Breast epithelium (tissue), 4 donors: ENCODE measurements around the gene PRSS2. TPM values are rescaled to one million over a fixed set of nuclear protein-coding genes. Genes with fewer than 3 reads are reported as not detected.

Experiments used
- DNase-seq, 2 donors: peaks; one replicate each; pipeline ENCODE4 v3.0.0-alpha.2; 2019; ENCODE audit warnings: low spot score in 2 of 2
- H3K27ac ChIP-seq, 2 donors: fragments of 200-600 bp; sonication (generic) in 1 of 2; one replicate each; pipeline ENCODE4 v1.5.1; 2016 to 2019; ENCODE audit warnings: mild to moderate bottlenecking in 1 of 2
- H3K27me3 ChIP-seq, 2 donors: fragments of 200-600 bp; sonication (generic) in 1 of 2; one replicate each; pipeline versions ENCODE4 v1.5.1 to v1.6.0; 2017 to 2019; ENCODE audit warnings: control low read depth in 1 of 2, mild to moderate bottlenecking in 1 of 2
- H3K36me3 ChIP-seq: fragments of 200-600 bp; one replicate; pipeline ENCODE4 v1.5.1; 2019
- H3K4me1 ChIP-seq, 2 donors: fragments of 200-600 bp; sonication (generic); one replicate each; pipeline ENCODE4 v1.5.1; 2016 to 2019; ENCODE audit warnings: control low read depth in 1 of 2
- H3K4me3 ChIP-seq, 3 donors: fragments of 200-600 bp; sonication (generic); 1 replicate in 2 of 3; 2 replicates in 1 of 3; pipeline ENCODE4 v1.5.1; 2016 to 2019; ENCODE audit warnings: mild to moderate bottlenecking in 3 of 3, moderate library complexity in 2 of 3
- H3K9me3 ChIP-seq, 2 donors: fragments of 200-600 bp; sonication (generic) in 1 of 2; one replicate each; pipeline ENCODE4 v1.5.1; 2016 to 2019; ENCODE audit warnings: control low read depth in 1 of 2
- POLR2A ChIP-seq: fragments of 450-650 bp; IDR thresholded peaks from one replicate; pipeline ENCODE4 v1.6.1; 2016; ENCODE audit warnings: antibody characterized with exemption, mild to moderate bottlenecking, moderate library complexity
- POLR2AphosphoS5 ChIP-seq, 3 donors: sonication (generic); formaldehyde crosslinking; IDR thresholded peaks; one replicate each; pipeline ENCODE4 v1.6.1; 2017; ENCODE audit warnings: antibody characterized with exemption in 3 of 3
- intact Hi-C: fragments of 100-400 bp; cut with DNase I; formaldehyde crosslinking; loops from one replicate; pipeline ENCODE4 v1.15.1; 2023; ENCODE audit warnings: low total_unique reads
- total RNA-seq, 3 donors: library from RNA; depleted of rRNA; stranded (reverse); fragments of >200 nt; gene quantifications; one replicate each; pipeline ENCODE4 v1.1.0, GENCODE V29; 2016
- TF ChIP-seq, protein P1 (sequence below), 3 donors: fragments of 450-650 bp; IDR thresholded peaks; one replicate each; pipeline ENCODE4 v1.5.1; 2016 to 2017; ENCODE audit warnings: antibody characterized with exemption in 3 of 3, mild to moderate bottlenecking in 3 of 3, moderate library complexity in 3 of 3

The PRSS2 gene
- total RNA-seq, 3 donors from 2014 or later, result not detected

DNA sequence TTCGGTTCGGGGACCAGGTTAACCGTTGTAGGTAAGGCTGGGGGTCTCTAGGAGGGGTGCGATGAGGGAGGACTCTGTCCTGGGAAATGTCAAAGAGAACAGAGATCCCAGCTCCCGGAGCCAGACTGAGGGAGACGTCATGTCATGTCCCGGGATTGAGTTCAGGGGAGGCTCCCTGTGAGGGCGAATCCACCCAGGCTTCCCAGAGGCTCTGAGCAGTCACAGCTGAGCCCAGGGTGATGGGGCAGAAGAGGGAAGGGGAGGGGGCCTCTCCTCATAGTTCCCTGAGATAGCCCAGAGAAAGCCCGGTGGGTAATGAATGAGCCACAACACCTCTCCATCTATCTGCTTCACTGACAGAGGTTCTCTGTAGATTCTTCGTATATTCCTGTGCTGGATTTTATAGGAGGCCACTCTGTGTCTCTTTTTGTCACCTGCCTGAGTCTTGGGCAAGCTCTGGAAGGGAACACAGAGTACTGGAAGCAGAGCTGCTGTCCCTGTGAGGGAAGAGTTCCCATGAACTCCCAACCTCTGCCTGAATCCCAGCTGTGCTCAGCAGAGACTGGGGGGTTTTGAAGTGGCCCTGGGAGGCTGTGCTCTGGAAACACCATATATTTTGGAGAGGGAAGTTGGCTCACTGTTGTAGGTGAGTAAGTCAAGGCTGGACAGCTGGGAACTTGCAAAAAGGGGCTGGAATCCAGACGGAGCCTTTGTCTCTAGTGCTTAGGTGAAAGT, 16.4 kb downstream of the PRSS2 start:
- Histone ChIP-seq H3K27me3 (no peaks in the 10 kb centered on the region), H3K4me3 (no peak overlapping the region), H3K9me3 (no peaks in the 10 kb centered on the region), H3K4me1 (no peaks in the 10 kb centered on the region), H3K27ac (no peak overlapping the region), H3K36me3 (no peaks in the 10 kb centered on the region)
- TF ChIP-seq, protein P1, sequence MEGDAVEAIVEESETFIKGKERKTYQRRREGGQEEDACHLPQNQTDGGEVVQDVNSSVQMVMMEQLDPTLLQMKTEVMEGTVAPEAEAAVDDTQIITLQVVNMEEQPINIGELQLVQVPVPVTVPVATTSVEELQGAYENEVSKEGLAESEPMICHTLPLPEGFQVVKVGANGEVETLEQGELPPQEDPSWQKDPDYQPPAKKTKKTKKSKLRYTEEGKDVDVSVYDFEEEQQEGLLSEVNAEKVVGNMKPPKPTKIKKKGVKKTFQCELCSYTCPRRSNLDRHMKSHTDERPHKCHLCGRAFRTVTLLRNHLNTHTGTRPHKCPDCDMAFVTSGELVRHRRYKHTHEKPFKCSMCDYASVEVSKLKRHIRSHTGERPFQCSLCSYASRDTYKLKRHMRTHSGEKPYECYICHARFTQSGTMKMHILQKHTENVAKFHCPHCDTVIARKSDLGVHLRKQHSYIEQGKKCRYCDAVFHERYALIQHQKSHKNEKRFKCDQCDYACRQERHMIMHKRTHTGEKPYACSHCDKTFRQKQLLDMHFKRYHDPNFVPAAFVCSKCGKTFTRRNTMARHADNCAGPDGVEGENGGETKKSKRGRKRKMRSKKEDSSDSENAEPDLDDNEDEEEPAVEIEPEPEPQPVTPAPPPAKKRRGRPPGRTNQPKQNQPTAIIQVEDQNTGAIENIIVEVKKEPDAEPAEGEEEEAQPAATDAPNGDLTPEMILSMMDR (IDR thresholded peaks at IDR 0.05), result no peak
- TF ChIP-seq POLR2A (no peak), POLR2AphosphoS5 (IDR thresholded peaks at IDR 0.05) (no peak)
- intact Hi-C loops, result no loop called here
- DNase-seq, result no peak

DNA sequence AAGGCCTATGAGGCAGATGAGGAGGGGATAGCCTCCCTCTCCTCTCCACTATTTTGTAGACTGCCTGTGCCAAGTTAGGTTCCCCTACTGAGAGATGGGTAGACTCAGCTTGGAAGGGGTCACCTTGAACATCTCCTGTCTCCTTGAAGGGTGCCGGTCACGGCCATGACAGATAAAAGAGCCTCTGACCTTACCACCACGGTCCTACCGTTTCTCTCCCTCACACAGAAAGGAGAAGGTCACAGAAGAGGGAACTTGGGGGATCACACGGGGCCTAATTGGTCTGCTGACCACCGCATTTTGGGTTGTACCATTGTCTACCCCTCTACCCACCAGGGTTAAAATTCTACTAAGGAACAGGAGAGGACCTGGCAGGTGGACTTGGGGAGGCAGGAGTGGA, 17.0 kb downstream of the PRSS2 start:
- Histone ChIP-seq H3K36me3 (no peaks in the 10 kb centered on the region), H3K9me3 (no peaks in the 10 kb centered on the region), H3K4me1 (no peaks in the 10 kb centered on the region), H3K27ac (no peak overlapping the region), H3K27me3 (no peaks in the 10 kb centered on the region), H3K4me3 (no peak overlapping the region)
- intact Hi-C loops, result no loop called here
- TF ChIP-seq, protein P1 (IDR thresholded peaks at IDR 0.05), result no peak
- no peak for TF ChIP-seq POLR2A
- no peak for TF ChIP-seq POLR2AphosphoS5 (IDR thresholded peaks at IDR 0.05)
- no peak for DNase-seq

DNA sequence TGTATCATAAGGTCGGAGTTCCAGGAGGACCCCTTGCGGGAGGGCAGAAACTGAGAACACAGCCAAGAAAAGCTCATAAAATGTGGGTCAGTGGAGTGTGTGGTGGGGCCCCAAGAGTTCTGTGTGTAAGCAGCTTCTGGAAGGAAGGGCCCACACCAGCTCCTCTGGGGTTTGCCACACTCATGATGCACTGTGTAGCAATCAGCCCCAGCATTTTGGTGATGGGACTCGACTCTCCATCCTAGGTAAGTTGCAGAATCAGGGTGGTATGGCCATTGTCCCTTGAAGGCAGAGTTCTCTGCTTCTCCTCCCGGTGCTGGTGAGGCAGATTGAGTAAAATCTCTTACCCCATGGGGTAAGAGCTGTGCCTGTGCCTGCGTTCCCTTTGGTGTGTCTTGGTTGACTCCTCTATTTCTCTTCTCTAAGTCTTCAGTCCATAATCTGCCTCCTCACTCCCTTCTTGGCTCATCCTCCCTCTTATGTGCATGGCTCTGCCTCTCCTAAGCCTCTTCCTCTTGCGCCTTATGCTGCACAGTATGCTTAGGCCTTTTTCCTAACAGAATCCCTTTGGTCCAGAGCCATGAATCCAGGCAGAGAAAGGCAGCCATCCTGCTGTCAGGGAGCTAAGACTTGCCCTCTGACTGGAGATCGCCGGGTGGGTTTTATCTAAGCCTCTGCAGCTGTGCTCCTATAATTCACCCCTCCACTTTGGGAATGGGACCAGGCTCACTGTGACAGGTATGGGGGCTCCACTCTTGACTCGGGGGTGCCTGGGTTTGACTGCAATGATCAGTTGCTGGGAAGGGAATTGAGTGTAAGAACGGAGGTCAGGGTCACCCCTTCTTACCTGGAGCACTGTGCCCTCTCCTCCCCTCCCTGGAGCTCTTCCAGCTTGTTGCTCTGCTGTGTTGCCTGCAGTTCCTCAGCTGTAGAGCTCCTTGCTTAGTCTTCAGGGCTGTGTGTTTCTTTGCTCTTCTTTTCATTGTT, 17.8 kb downstream of the PRSS2 start:
- TF ChIP-seq, protein P1 (IDR thresholded peaks at IDR 0.05), result no peak
- no peak for TF ChIP-seq POLR2A
- TF ChIP-seq POLR2AphosphoS5 (IDR thresholded peaks at IDR 0.05), result no peak
- Histone ChIP-seq H3K27ac (no peak overlapping the region), H3K4me3 (no peak overlapping the region), H3K36me3 (no peaks in the 10 kb centered on the region), H3K4me1 (no peaks in the 10 kb centered on the region), H3K9me3 (no peaks in the 10 kb centered on the region), H3K27me3 (no peaks in the 10 kb centered on the region)
- no peak for DNase-seq
- intact Hi-C loops, result no loop called here

DNA sequence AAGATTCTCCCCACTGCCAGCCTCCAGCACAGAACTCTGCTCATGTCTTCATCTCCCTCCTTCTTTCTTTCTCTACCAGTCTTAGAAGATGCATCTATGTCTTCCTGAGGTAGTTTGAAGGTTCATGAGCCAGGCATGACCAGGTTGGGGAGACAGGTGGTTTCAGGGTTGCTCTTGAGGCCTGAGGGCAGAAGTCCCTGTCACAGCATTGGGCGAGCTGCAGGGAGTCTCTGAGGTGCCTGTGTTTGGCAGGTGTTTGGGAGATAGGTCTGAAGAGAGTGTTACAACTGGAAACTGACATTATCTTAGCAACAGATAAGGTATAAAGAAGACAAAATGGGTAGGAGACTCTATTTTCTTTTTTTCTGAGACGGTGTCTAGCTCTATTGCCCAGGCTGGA, 18.7 kb downstream of the PRSS2 start:
- Histone ChIP-seq H3K27ac (no peak overlapping the region), H3K9me3 (no peaks in the 10 kb centered on the region), H3K27me3 (no peaks in the 10 kb centered on the region), H3K4me1 (no peaks in the 10 kb centered on the region), H3K4me3 (no peak overlapping the region), H3K36me3 (no peaks in the 10 kb centered on the region)
- TF ChIP-seq, protein P1 (IDR thresholded peaks at IDR 0.05), result no peak
- TF ChIP-seq POLR2AphosphoS5 (IDR thresholded peaks at IDR 0.05), result no peak
- no peak for TF ChIP-seq POLR2A
- no peak for DNase-seq
- intact Hi-C loops, result no loop called here

DNA sequence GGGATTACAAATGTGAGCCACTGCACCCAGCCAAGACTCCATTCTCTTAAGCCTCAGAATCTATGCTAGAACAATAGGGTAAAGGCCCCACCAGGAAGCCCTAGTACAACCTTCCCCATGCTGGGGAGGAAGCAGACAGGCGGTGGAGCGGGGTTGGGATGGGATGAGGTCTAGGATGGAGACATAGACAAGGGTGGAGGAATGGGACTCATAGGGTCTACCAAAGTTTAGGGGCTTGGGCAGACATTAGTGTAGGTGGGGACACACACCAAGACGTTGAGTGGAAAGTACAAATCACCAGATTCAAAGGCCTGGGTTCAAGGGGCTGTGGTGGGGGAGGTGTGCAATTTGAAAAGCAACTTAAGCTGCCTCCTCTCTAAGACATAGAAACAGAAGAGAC, 19.3 kb downstream of the PRSS2 start:
- TF ChIP-seq POLR2AphosphoS5 (IDR thresholded peaks at IDR 0.05), result no peak
- TF ChIP-seq POLR2A, result no peak
- TF ChIP-seq, protein P1 (IDR thresholded peaks at IDR 0.05), result no peak
- no peak overlapping the region for H3K4me3 ChIP-seq
- intact Hi-C loops, result no loop called here

More for the DNA sequence above, 19.3 kb downstream of the PRSS2 start:
- DNase-seq, result no peak
- H3K36me3 ChIP-seq, result no peaks in the 10 kb centered on the region
- H3K27me3 ChIP-seq, result peaks cover 0 to 2% of the 10 kb centered on the region in 2 donors
- H3K4me1 ChIP-seq, result no peaks in the 10 kb centered on the region
- H3K9me3 ChIP-seq, result no peaks in the 10 kb centered on the region
- H3K27ac ChIP-seq, result no peak overlapping the region
